Measurements from ENCODE around the gene SLC43A2. TPM values are rescaled to one million over a fixed set of nuclear protein-coding genes. Genes with fewer than 3 reads are reported as not detected.
A peak's percentile ranks its signal among the peaks of the same experiment; 100 is the strongest.

SLC43A2 gene
- total RNA-seq, 2 experiments from 2014 or later, result 2.0 to 2.2 TPM

DNA sequence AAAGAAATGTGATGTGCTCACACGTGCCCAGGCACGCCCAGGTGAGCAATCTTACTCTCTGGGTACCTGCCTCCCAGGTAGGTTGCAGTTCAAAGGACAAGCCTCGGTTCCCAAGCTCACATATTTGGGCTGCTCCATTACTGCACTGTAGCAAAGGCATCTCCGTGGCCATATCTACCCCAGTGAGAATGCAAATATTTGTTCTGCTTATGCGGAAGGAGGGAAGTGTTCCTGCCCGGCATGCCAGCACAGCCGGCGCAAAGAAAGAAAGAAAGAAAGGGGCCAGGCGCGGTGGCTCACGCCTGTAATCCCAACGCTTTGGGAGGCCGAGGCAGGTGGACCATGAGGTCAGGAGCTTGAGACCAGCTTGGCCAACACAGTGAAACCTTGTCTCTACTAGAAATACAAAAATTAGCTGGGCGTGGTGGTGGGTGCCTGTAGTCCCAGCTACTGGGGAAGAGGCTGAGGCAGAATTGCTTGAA lies 30.7 kb downstream of the SLC43A2 start:
- Mint-ChIP-seq H3K4me3 (no peak overlapping the region), H3K27ac (no peak overlapping the region), H3K9me3 (peaks cover 10% of the 10 kb centered on the region), H3K36me3 (no peaks in the 10 kb centered on the region), H3K27me3 (no peaks in the 10 kb centered on the region), H3K4me1 (ENCODE audit: low read depth) (peaks cover 2% of the 10 kb centered on the region)
- DNase-seq, result no peak
- ChIA-PET CTCF (no interaction called here), POLR2A (no interaction called here)
- intact Hi-C loops (cut with micrococcal nuclease), result no loop called here

DNA sequence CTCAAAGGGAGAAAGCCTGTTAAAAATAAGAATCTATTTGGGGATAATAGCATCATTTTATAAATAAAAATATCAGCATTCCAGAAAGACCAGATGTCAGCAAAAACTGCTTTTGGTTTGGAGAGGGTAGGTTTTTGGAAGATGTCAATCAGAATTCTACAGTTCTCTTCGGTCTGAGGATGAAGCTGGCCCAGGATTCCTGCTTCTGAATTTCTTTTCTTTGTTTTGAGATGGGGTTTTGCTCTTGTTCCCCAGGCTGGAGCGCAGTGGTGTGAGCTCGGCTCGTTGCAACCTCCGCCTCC lies 35.1 kb downstream of the SLC43A2 start:
- Mint-ChIP-seq H3K4me3 (no peak overlapping the region), H3K4me1 (ENCODE audit: low read depth) (peaks cover 8% of the 10 kb centered on the region), H3K36me3 (no peaks in the 10 kb centered on the region), H3K27me3 (no peaks in the 10 kb centered on the region), H3K27ac (no peak overlapping the region), H3K9me3 (no peaks in the 10 kb centered on the region)
- ChIA-PET CTCF (interaction anchor here (1.8 kb wide), 1 partner anchor 19 kb away, joined by 4 read pairs; no protein-coding TSS in a partner anchor), POLR2A (no interaction called here)
- intact Hi-C loops (cut with micrococcal nuclease), result no loop called here
- DNase-seq, result no peak

DNA sequence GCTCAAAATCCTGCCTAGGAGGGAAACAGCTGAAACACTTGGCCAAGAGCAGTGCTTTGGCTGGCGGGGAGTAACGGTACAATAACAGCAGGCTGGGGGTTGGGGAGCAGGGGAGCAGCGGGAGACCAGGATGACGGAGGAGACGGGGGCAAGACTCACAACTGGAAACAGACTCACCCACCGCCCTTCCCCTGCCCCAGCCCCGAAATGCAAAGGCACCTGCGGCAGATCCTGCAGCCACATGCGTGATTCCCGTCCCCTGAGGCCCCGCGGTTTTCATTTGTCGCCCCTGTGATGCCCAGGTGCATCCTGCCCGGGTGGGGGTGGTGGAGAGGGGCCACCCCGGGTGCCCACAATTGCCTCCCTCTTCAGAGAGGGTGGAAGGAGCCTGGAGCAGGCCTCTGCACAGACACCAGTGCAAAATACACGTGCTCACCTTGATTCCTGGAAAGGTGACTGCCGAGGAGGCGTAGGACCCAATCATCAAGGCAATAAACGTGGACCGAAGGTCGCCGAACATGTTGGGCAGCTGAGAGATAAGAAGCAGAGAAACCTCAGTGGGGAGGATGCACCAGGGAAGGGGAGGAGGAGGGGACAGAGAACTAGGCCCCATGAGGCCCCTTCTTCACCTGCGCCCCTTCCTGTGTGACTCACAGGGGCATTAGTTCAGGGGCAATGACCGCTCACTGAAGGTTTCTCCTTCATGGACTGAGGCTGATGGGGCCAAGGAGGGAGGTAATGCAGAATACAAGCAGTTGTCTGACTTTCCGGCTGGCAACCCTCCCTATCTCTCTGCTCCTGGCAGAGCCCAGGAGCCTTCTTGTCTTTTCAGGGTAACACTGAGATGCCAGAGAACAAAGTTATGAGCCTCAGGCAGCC lies 35.6 kb downstream of the SLC43A2 start:
- intact Hi-C loops (cut with micrococcal nuclease), result no loop called here
- H3K4me3 Mint-ChIP-seq, result no peak overlapping the region

DNA sequence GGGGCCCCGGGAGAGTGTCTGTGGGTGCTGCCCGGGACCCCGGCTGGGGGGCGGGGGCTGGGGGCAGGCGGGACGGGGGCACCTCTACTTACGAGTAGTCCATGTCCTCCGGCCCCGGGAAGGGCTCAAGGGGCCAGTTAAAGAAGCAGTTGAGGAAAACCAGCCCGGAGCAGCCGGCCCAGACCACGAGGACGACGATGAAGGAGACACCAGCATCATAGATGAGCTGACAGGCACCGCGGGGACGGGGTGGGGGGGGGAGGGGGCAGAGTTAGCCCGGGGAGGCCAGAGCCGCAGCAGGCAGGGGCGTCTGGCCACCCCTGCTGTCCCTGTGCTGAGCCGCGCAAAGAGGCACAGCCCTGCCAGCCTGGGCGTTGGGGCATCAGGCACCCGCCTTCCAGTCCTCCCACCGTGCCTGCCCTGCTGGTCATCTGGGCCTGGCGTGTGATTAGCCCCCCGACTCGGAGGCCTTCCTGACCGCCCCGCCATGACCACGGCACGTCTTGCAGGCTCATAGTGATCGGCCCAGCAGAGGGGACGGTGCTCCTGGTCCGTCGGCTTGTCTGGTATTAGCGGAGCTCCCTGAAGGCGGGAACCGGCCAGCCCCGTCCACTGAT lies 37.1 kb downstream of the SLC43A2 start:
- no peak for DNase-seq
- Mint-ChIP-seq H3K27ac (no peak overlapping the region), H3K36me3 (no peaks in the 10 kb centered on the region), H3K9me3 (no peaks in the 10 kb centered on the region), H3K4me1 (ENCODE audit: low read depth) (peaks cover 8% of the 10 kb centered on the region), H3K4me3 (no peak overlapping the region), H3K27me3 (no peaks in the 10 kb centered on the region)
- intact Hi-C loops (cut with micrococcal nuclease), result no loop called here
- CTCF ChIA-PET, result interaction anchor here (1.8 kb wide), 1 partner anchor 17 kb away, joined by 4 read pairs; no protein-coding TSS in a partner anchor
- POLR2A ChIA-PET, result no interaction called here

More for the DNA sequence above, 35.6 kb downstream of the SLC43A2 start:
- no peaks in the 10 kb centered on the region for H3K9me3 Mint-ChIP-seq
- peaks cover 8% of the 10 kb centered on the region for H3K4me1 Mint-ChIP-seq (ENCODE audit: low read depth)
- H3K36me3 Mint-ChIP-seq, result no peaks in the 10 kb centered on the region
- CTCF ChIA-PET, result interaction anchor here (1.8 kb wide), 1 partner anchor 19 kb away, joined by 4 read pairs; no protein-coding TSS in a partner anchor
- DNase-seq, result no peak
- H3K27me3 Mint-ChIP-seq, result no peaks in the 10 kb centered on the region
- no peak overlapping the region for H3K27ac Mint-ChIP-seq
- POLR2A ChIA-PET, result no interaction called here

DNA sequence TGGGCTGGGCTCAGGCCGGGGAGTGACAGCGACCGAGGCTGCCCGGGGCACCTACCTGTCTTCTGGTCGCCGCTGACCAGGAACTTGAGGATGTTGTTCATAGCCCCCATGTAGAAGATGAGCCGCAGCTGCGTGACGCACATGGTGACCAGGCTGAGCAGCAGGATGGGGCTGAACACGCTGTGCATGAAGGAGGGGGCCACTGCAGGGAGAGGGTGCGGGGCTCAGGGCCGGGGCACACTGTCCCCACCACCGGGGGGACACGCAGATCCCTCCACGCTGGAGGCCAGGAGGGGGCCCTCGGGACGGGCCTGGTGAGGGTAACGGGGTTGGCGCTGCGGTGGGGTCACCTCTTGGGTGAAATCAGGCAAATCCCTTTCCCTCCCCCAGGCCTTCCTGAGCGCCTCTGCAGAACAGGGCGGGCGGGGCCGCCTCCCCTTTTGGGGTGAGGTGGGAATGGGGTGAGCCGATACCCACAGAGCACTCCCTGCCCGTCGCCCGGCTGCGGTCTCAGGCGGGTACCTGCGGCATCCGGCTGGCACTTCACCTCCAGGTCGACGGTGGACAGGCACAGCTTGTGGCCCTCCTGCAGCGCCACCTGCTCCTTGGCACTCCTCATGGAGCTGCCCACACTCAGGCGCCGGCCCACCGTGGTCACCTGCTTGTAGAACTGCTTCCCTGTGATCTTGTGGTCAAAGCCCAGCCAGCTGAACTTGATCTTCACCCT lies 37.7 kb downstream of the SLC43A2 start:
- CTCF ChIA-PET, result interaction anchor here (1.7 kb wide), 1 partner anchor 39 kb away, joined by 8 read pairs; no protein-coding TSS in a partner anchor
- H3K9me3 Mint-ChIP-seq, result no peaks in the 10 kb centered on the region
- H3K27me3 Mint-ChIP-seq, result no peaks in the 10 kb centered on the region
- no peak overlapping the region for H3K4me3 Mint-ChIP-seq
- peaks cover 8% of the 10 kb centered on the region for H3K4me1 Mint-ChIP-seq (ENCODE audit: low read depth)
- no peak for DNase-seq
- POLR2A ChIA-PET, result no interaction called here
- no peak overlapping the region for H3K27ac Mint-ChIP-seq
- no peaks in the 10 kb centered on the region for H3K36me3 Mint-ChIP-seq
- intact Hi-C loops (cut with micrococcal nuclease), result no loop called here

DNA sequence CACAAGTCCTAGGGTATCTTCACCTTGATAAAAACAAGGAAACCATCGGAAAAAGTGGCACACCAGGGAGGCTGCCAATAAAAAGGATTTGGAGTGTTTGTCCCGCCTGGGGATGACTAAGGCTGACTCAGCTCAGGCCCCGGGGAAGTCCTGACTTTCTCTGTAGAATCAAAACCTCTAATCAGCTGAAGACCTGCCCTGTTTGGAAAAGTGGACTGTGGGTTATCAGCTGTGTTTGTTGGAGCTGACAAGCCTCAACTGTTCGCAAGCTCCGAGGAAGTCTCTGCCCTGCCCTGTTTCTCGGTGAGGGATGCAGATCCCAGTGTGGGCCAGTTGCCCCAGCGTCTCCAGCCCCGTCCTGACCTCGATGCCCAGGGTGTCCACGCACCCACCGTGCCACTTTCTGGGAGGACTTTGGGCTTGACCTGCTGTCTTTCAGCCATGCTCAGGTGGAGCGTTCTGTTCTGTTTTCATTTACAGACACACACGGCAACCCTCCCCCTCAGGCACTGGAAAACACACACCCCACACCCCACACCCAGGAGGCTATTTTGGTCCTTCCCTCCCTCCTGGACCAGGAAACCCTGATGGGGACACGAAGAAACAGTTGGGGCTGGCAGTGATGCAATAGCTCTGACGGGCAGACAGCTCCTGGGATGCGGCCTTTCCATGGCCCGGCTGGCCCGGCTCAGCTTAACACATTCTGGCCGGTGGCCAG lies 38.4 kb downstream of the SLC43A2 start:
- peak; percentile 62 for DNase-seq
- ChIA-PET CTCF (interaction anchor here (1.1 to 1.7 kb wide), 2 partner anchors 16 to 40 kb away, joined by 4 to 8 read pairs; no protein-coding TSS in a partner anchor), POLR2A (no interaction called here)
- H3K27me3 Mint-ChIP-seq, result no peaks in the 10 kb centered on the region
- H3K4me3 Mint-ChIP-seq, result no peak overlapping the region
- H3K9me3 Mint-ChIP-seq, result no peaks in the 10 kb centered on the region
- H3K27ac Mint-ChIP-seq, result no peak overlapping the region
- intact Hi-C loops (cut with micrococcal nuclease), result no loop called here
- no peaks in the 10 kb centered on the region for H3K36me3 Mint-ChIP-seq
- peaks cover 8% of the 10 kb centered on the region for H3K4me1 Mint-ChIP-seq (ENCODE audit: low read depth)

DNA sequence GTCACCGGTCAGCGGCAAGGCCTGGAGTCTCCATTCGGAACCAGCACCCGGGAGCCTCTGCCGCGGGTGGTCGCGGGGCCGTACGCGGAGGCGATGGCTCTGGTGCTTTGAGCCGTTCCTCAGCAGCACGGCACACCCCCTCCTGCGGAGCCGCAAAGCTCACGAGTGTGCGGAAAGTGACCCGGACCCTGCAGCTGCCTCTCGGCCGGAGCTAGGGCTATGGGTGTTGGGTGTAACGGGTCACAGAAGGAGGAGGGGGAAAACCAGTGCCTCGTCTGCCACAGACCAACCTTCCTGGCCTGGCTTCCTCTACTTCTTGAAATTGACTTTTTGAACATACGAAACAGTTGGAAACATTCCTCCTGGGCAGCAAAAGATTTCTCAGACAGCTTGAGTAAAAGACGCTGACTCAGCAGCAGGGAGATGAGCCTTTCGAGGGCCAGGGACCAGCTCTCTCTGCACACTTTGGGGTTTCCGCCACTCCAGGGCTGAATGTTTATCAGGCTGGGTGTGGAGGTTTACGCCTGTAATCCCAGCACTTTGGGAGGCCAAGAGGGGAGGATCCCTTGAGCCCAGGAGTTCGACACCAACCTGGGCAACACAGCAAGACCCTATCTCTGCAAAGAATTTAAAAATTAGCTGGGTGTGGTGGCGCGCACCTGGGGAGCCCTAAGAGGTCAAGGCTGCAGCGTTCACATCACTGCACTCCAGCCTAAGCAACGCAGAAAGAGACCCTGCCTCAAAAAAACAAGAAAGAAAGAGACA lies 39.6 kb downstream of the SLC43A2 start:
- Mint-ChIP-seq H3K36me3 (no peaks in the 10 kb centered on the region), H3K27me3 (no peaks in the 10 kb centered on the region), H3K4me1 (ENCODE audit: low read depth) (peaks cover 8% of the 10 kb centered on the region), H3K27ac (no peak overlapping the region), H3K9me3 (no peaks in the 10 kb centered on the region), H3K4me3 (no peak overlapping the region)
- no peak for DNase-seq
- intact Hi-C loops (cut with micrococcal nuclease), result no loop called here
- CTCF ChIA-PET, result interaction anchor here (1.2 to 1.8 kb wide), 3 partner anchors 15 to 41 kb away, joined by 4 to 8 read pairs (median 4); no protein-coding TSS in a partner anchor
- POLR2A ChIA-PET, result no interaction called here

DNA sequence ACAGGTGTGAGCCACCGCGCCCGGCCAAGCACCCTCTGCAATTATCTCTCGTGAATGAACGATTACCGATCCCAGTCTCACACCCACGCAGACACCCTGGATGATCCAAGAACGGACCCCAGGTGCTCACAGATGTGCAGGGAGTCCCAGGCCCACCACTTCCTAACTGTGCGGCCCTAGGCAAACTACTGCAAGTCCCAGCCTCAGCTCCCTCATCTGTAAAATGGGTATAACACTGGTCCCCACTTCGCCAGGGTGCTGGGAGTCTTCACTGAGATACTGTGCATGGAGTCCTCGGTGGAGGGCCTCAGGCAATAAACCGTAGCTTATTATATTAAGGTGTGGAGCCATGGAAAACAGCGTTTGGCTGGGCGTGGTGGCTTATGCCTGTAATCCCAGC lies 44.5 kb downstream of the SLC43A2 start:
- no peaks in the 10 kb centered on the region for H3K4me1 Mint-ChIP-seq (ENCODE audit: low read depth)
- H3K27ac Mint-ChIP-seq, result no peak overlapping the region
- H3K9me3 Mint-ChIP-seq, result no peaks in the 10 kb centered on the region
- no peaks in the 10 kb centered on the region for H3K36me3 Mint-ChIP-seq
- H3K27me3 Mint-ChIP-seq, result no peaks in the 10 kb centered on the region
- intact Hi-C loops (cut with micrococcal nuclease), result no loop called here
- ChIA-PET POLR2A (no interaction called here), CTCF (no interaction called here)
- DNase-seq, result no peak
- no peak overlapping the region for H3K4me3 Mint-ChIP-seq

DNA sequence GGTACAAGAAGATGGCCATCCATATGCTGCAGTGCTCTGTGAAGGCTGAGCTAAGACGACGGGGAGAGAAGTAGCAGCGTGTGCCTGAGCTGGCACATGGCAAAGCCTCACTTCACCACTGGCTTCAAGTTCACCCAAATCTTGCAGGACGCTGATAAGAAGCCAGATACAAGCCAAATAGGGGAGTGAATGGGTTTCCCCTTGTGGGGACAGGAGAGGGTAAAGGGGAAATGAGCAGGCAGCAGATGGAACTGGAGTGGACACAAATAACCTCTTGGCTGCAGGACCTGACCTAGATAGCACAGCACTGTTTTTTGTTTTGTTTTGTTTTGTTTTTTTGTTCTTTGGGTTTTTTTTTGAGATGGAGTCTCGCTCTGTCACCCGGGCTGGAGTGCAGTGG lies 45.1 kb downstream of the SLC43A2 start:
- Mint-ChIP-seq H3K4me1 (ENCODE audit: low read depth) (no peaks in the 10 kb centered on the region), H3K27ac (no peak overlapping the region), H3K27me3 (no peaks in the 10 kb centered on the region), H3K4me3 (no peak overlapping the region), H3K36me3 (no peaks in the 10 kb centered on the region), H3K9me3 (no peaks in the 10 kb centered on the region)
- ChIA-PET POLR2A (no interaction called here), CTCF (interaction anchor here (0.6 kb wide), 1 partner anchor 32 kb away, joined by 3 read pairs; no protein-coding TSS in a partner anchor)
- DNase-seq, result no peak
- intact Hi-C loops (cut with micrococcal nuclease), result no loop called here

DNA sequence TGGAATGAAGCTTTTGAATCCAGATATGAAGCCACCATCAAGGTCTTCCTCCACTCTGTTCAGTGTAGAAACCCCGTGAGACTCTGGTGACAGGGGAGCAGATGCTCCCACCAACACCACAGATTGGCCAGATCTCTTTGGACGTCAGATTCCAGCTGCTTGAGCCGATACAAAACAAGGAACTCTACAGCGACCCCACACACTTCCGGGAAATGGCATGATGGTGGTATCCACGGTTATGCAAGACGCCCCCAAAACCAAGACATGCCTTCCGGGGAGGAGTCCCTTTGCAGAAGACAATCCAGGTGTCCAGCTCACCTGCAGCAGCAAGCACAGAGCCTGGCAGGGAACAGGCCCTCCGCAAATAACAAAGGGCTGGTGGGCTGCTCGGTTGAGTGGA lies 46.3 kb downstream of the SLC43A2 start:
- ChIA-PET POLR2A (no interaction called here), CTCF (interaction anchor here (1.1 kb wide), 1 partner anchor 48 kb away, joined by 3 read pairs; no protein-coding TSS in a partner anchor)
- no peaks in the 10 kb centered on the region for H3K27me3 Mint-ChIP-seq
- DNase-seq, result no peak
- no peaks in the 10 kb centered on the region for H3K36me3 Mint-ChIP-seq
- intact Hi-C loops (cut with micrococcal nuclease), result no loop called here
- no peaks in the 10 kb centered on the region for H3K4me1 Mint-ChIP-seq (ENCODE audit: low read depth)
- no peak overlapping the region for H3K4me3 Mint-ChIP-seq
- H3K9me3 Mint-ChIP-seq, result no peaks in the 10 kb centered on the region
- no peak overlapping the region for H3K27ac Mint-ChIP-seq

DNA sequence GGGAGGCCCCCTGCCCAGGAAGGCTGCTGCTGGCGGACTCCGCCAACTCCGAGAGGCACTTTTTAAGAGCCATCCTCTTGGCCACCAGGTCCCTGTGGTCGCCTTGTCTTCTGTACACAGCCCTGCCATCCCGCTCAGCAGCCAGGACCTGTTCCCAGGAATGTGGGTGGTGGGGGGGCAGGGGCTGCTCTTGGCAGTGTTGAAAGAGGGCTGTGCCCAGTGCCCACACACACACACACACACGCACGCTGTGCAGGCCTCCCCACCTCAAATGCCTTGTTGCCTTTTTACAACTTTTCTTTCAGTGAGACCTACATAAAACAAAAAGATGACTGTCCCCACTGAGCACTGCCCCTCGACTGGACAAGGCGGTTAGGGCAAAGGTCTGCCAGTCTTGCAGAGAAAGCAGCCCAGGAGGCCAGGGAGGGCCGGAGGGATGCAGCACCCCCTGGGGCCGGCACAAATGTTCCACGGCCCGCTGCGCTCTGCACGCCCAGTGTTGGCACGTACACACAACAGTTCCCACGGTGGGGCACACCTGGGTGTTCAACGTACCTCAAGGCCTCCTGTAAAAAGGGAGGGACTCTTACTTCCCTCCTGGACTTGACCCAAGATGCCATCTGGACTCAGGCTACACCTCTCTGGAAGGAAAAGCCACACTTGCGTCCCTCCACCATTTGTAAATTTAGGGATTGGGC lies 47.5 kb downstream of the SLC43A2 start:
- DNase-seq, result no peak
- Mint-ChIP-seq H3K4me3 (no peak overlapping the region), H3K27ac (no peak overlapping the region), H3K4me1 (ENCODE audit: low read depth) (no peaks in the 10 kb centered on the region), H3K36me3 (no peaks in the 10 kb centered on the region), H3K9me3 (no peaks in the 10 kb centered on the region), H3K27me3 (no peaks in the 10 kb centered on the region)
- CTCF ChIA-PET, result no interaction called here
- intact Hi-C loops (cut with micrococcal nuclease), result no loop called here
- POLR2A ChIA-PET, result no interaction called here
